Measurements from ENCODE around the gene ATE1.

Gene ATE1

DNA sequence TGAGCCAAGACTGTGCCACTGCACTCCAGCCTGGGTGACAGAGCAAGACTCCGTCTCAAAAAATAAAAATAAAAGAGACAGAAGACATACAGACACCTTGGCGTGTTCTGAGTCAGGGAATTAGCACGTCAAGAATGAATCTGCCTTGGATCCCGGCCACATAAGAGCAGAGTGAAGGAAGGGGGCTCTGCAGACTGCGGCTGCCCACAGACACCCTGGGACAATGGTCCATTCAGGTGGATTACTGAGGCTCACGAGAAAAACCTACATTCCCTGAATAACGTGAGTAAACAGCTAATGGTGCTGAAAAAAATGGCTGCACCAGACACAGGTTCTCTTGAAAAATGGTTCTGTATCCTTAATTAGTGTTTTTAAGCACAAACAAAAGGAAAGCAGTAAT is 229.5 kb downstream of the ATE1 start:
- POLR2A ChIA-PET = no interaction called here
- TF ChIP-seq L3MBTL2 (conservative IDR thresholded peaks at IDR 0.05) (no peak), ARNT (IDR thresholded peaks at IDR 0.05) (no peak), NFRKB (IDR thresholded peaks at IDR 0.05) (no peak), HDGF (IDR thresholded peaks at IDR 0.05; ENCODE audit: borderline replicate concordance) (no peak), CTBP1 (IDR thresholded peaks at IDR 0.05; ENCODE audit: borderline replicate concordance) (no peak), LEF1 (IDR thresholded peaks at IDR 0.05; ENCODE audit: borderline replicate concordance) (no peak)
- CTCF ChIA-PET = no interaction called here

GRCh38 chr10:121696854-121697253 is 231.0 kb downstream of the ATE1 start:
- ChIA-PET CTCF (interaction anchor here (0.6 to 1.2 kb wide), 6 partner anchors 9 to 1739 kb away, joined by 3 to 4 read pairs (median 3); no protein-coding TSS in a partner anchor), POLR2A (no interaction called here)
- TF ChIP-seq FOXK2 (IDR thresholded peaks at IDR 0.05) (no peak), CTBP1 (IDR thresholded peaks at IDR 0.05; ENCODE audit: borderline replicate concordance) (no peak), ELF4 (IDR thresholded peaks at IDR 0.05) (no peak), PKNOX1 (IDR thresholded peaks at IDR 0.05) (no peak), BHLHE40 (IDR thresholded peaks at IDR 0.05; ENCODE audit: borderline replicate concordance) (no peak), L3MBTL2 (conservative IDR thresholded peaks at IDR 0.05) (no peak), SUZ12 (IDR thresholded peaks at IDR 0.05) (no peak), HDGF (IDR thresholded peaks at IDR 0.05; ENCODE audit: borderline replicate concordance) (no peak), SP1 (IDR thresholded peaks at IDR 0.05) (no peak), ARNT (IDR thresholded peaks at IDR 0.05) (no peak), TARDBP (IDR thresholded peaks at IDR 0.05) (no peak), LEF1 (IDR thresholded peaks at IDR 0.05; ENCODE audit: borderline replicate concordance) (no peak), FOXM1 (IDR thresholded peaks at IDR 0.05; ENCODE audit: borderline replicate concordance) (no peak), ZNF384 (IDR thresholded peaks at IDR 0.05) (no peak)

More for the DNA sequence above, 229.5 kb downstream of the ATE1 start:
- DNase-seq (ENCODE audit: extremely low spot score) = no peak

DNA sequence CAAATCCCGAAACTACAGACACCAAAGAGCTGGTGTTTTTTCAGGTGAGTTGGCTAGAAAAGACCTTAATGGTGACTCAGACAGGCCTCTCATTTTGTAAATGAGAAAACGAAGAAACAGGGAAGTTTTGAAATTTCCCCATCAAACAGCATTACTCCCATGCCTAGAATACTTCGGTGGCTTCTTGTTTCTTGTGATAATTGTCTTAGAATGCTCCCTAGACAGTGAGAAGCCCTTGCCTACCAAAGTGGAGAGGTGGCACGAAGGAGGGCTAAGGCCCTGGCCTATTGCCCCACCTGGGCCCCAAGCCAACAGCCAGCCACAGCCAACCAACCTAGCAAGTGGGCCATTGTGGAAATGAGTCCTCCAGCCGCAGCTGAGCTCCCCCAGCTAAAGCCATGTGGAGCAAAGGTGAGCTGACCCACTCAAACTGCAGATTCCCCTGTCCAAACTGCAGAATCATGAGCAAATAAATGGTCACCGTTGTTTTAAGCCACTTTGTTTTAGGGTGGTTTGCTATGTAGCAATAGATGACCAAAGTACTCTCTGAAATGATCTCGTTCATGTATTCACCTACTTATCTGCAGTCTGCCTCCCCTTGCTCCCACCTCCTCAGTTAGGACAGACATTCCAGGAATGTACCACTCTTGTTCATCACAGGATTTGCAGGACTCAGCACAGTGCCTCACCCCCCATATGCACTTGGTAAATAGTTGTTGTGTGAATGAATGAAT is 231.9 kb downstream of the ATE1 start:
- POLR2A ChIA-PET = no interaction called here
- TF ChIP-seq NFRKB (IDR thresholded peaks at IDR 0.05) = no peak
- no peak for TF ChIP-seq CTBP1 (IDR thresholded peaks at IDR 0.05; ENCODE audit: borderline replicate concordance)
- no peak for TF ChIP-seq HDGF (IDR thresholded peaks at IDR 0.05; ENCODE audit: borderline replicate concordance)
- DNase-seq (ENCODE audit: extremely low spot score) = no peak
- CTCF ChIA-PET = interaction anchor here (1.0 to 1.1 kb wide), 2 partner anchors 10 to 28 kb away, joined by 3 to 4 read pairs; no protein-coding TSS in a partner anchor

More at GRCh38 chr10:121696854-121697253, 231.0 kb downstream of the ATE1 start:
- peak; percentile 64 for DNase-seq (ENCODE audit: extremely low spot score)

DNA sequence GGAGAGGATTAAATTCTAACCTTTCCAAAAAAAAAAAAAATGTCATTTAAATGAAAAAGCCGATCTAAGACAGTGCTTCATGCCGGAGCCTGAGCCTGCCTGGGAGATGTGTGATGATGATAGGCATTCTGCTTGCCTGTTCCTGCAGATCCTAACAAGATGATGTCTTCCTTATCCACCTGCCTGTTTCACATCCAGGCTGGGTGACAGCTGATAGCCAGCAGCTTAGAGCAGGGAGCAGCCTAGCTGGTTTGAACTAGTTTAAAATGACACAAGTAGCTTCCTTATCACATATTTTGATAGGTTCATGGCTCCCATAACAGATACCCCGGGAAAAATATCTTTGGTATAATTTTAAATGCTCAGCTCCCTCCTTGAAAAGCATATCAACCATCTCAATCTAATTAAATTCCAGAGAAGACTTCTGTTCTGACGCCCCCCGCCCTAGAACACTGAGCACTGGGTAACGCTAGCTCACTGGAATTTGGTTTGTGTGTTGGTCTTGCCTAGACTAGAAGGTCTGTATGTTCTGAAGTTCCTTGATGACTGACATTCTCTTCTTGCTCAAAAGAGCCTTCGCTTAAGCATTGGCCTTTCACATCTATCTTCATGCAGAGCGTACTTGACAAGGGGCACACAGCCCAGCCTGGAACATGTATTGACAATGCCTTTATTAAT is 232.7 kb downstream of the ATE1 start:
- no peak for TF ChIP-seq LEF1 (IDR thresholded peaks at IDR 0.05; ENCODE audit: borderline replicate concordance)
- no peak for TF ChIP-seq CTBP1 (IDR thresholded peaks at IDR 0.05; ENCODE audit: borderline replicate concordance)
- no peak for TF ChIP-seq ELF4 (IDR thresholded peaks at IDR 0.05)
- TF ChIP-seq SUZ12 (IDR thresholded peaks at IDR 0.05) = no peak
- TF ChIP-seq ARNT (IDR thresholded peaks at IDR 0.05) = no peak
- no peak for TF ChIP-seq L3MBTL2 (conservative IDR thresholded peaks at IDR 0.05)
- no peak for DNase-seq (ENCODE audit: extremely low spot score)
- ChIA-PET POLR2A (interaction anchor here (1.0 kb wide), 1 partner anchor 27 kb away, joined by 3 read pairs; no protein-coding TSS in a partner anchor), CTCF (no interaction called here)

GRCh38 chr10:121694327-121694965 is 233.4 kb downstream of the ATE1 start:
- TF ChIP-seq FOXK2 (IDR thresholded peaks at IDR 0.05) = no peak
- TF ChIP-seq FOXM1 (IDR thresholded peaks at IDR 0.05; ENCODE audit: borderline replicate concordance) = no peak
- no peak for TF ChIP-seq ZNF384 (IDR thresholded peaks at IDR 0.05)
- no peak for TF ChIP-seq FOXA1 (IDR thresholded peaks at IDR 0.05)
- TF ChIP-seq TARDBP (IDR thresholded peaks at IDR 0.05) = no peak
- no peak for TF ChIP-seq LEF1 (IDR thresholded peaks at IDR 0.05; ENCODE audit: borderline replicate concordance)
- no peak for TF ChIP-seq HDGF (IDR thresholded peaks at IDR 0.05; ENCODE audit: borderline replicate concordance)
- no peak for TF ChIP-seq SUZ12 (IDR thresholded peaks at IDR 0.05)
- TF ChIP-seq SP1 (IDR thresholded peaks at IDR 0.05) = no peak
- TF ChIP-seq NFRKB (IDR thresholded peaks at IDR 0.05) = no peak
- TF ChIP-seq L3MBTL2 (conservative IDR thresholded peaks at IDR 0.05) = no peak
- no peak for TF ChIP-seq ARNT (IDR thresholded peaks at IDR 0.05)
- no peak for TF ChIP-seq PKNOX1 (IDR thresholded peaks at IDR 0.05)
- ChIA-PET POLR2A (interaction anchor here (1.0 kb wide), 1 partner anchor 26 kb away, joined by 3 read pairs; no protein-coding TSS in a partner anchor), CTCF (no interaction called here)
- no peak for DNase-seq (ENCODE audit: extremely low spot score)

DNA sequence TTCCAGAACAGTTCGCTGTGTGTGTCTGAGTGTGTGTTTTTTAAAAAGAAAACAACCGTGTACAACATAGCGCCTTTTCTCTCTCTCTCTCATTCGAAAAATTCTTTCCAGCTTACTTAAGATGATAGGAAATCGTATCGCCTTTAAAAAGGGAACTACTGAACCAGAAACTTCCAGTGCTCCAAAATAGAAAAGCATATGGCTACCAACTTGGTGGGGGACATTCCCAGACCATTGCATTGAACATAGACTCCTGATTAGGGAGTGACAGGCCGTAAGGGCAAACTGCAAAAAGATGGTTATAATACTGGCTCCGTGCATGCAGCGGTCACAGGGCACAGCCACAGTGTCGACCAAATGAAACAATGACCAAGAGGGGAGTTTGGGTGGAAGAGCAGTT is 235.2 kb downstream of the ATE1 start:
- TF ChIP-seq L3MBTL2 (conservative IDR thresholded peaks at IDR 0.05) (no peak), NFRKB (IDR thresholded peaks at IDR 0.05) (no peak), BHLHE40 (IDR thresholded peaks at IDR 0.05; ENCODE audit: borderline replicate concordance) (no peak), PKNOX1 (IDR thresholded peaks at IDR 0.05) (no peak), ELF4 (IDR thresholded peaks at IDR 0.05) (no peak), FOXA1 (IDR thresholded peaks at IDR 0.05) (no peak), SUZ12 (IDR thresholded peaks at IDR 0.05) (no peak), HDGF (IDR thresholded peaks at IDR 0.05; ENCODE audit: borderline replicate concordance) (no peak), FOXM1 (IDR thresholded peaks at IDR 0.05; ENCODE audit: borderline replicate concordance) (no peak), ARNT (IDR thresholded peaks at IDR 0.05) (no peak), LEF1 (IDR thresholded peaks at IDR 0.05; ENCODE audit: borderline replicate concordance) (no peak), CTBP1 (IDR thresholded peaks at IDR 0.05; ENCODE audit: borderline replicate concordance) (no peak), SP1 (IDR thresholded peaks at IDR 0.05) (no peak), TARDBP (IDR thresholded peaks at IDR 0.05) (no peak), ZNF384 (IDR thresholded peaks at IDR 0.05) (no peak), FOXK2 (IDR thresholded peaks at IDR 0.05) (no peak)
- DNase-seq (ENCODE audit: extremely low spot score) = no peak
- ChIA-PET CTCF (interaction anchor here (1.0 kb wide), 1 partner anchor 30 kb away, joined by 6 read pairs; no protein-coding TSS in a partner anchor), POLR2A (no interaction called here)

Data from HEK293T (cell line).